Heart left ventricle (tissue), 16 donors: Measurements from ENCODE around the gene VAMP1. TPM values are rescaled to one million over a fixed set of nuclear protein-coding genes. Genes with fewer than 3 reads are reported as not detected.

Experiments used
- ATAC-seq, 4 donors: fragments of 200-7000 bp; cut with Tn5 transposase; one replicate each; pipeline ENCODE4 v1.9.1; 2020 to 2022; ENCODE audit warnings: moderate library complexity in 4 of 4, mild to moderate bottlenecking in 3 of 4, moderate number of reproducible peaks in 1 of 4
- DNase-seq, 5 donors: peaks; one replicate each; pipeline ENCODE4 v3.0.0-alpha.2; 2020
- H3K27ac ChIP-seq, 12 donors: fragments of 200-600 bp; sonication (generic) in 4 of 12; one replicate each; pipeline versions ENCODE4 v1.5.0 to v1.8.0; 2016 to 2022; ENCODE audit warnings: mild to moderate bottlenecking in 2 of 12
- H3K27me3 ChIP-seq, 9 donors: fragments of 200-600 bp; sonication (generic) in 2 of 9; one replicate each; pipeline versions ENCODE4 v1.5.1 to v1.8.0; 2016 to 2022; ENCODE audit warnings: mild to moderate bottlenecking in 3 of 9
- H3K36me3 ChIP-seq, 9 donors: fragments of 200-600 bp; sonication (generic) in 2 of 9; one replicate each; pipeline versions ENCODE4 v1.5.0 to v1.8.0; 2018 to 2022; ENCODE audit warnings: mild to moderate bottlenecking in 2 of 9
- H3K4me1 ChIP-seq, 12 donors: fragments of 200-600 bp; sonication (generic) in 4 of 12; one replicate each; pipeline versions ENCODE4 v1.5.0 to v1.8.0; 2016 to 2022; ENCODE audit warnings: mild to moderate bottlenecking in 3 of 12
- H3K4me3 ChIP-seq, 12 donors: fragments of 200-600 bp; sonication (generic) in 4 of 12; one replicate each; pipeline versions ENCODE4 v1.5.0 to v1.8.0; 2017 to 2022; ENCODE audit warnings: mild to moderate bottlenecking in 9 of 12, moderate library complexity in 4 of 12
- H3K9me3 ChIP-seq, 12 donors: fragments of 200-600 bp; sonication (generic) in 4 of 12; one replicate each; pipeline versions ENCODE4 v1.5.0 to v1.8.0; 2016 to 2022; ENCODE audit warnings: mild to moderate bottlenecking in 1 of 12
- POLR2A ChIP-seq, 2 donors: fragments of 450-650 bp; IDR thresholded peaks; one replicate each; pipeline ENCODE4 v1.6.1; 2017; ENCODE audit warnings: antibody characterized with exemption in 2 of 2, mild to moderate bottlenecking in 2 of 2, moderate library complexity in 2 of 2
- WGBS, 4 donors: extraction: QIAGEN DNeasy Blood & Tissue Kit in 2 of 4; methylation state at CpG; one replicate each; pipeline versions ENCODE4 v1.1.5 to v1.1.7; 2013 to 2018; 5-methylcytosine and 5-hydroxymethylcytosine counted together
- intact Hi-C, 10 donors: fragments of 100-400 bp; cut with DNase I; formaldehyde crosslinking; loops; one replicate each; pipeline versions ENCODE4 v1.11.1 to v1.14.2; 2022
- polyA plus RNA-seq, 2 donors: library from polyadenylated mRNA; stranded (reverse); fragments of 200-250 nt; gene quantifications; one replicate each; pipeline ENCODE4 v1.2.3, GENCODE V29; 2013
- total RNA-seq, 9 donors: library from RNA; depleted of rRNA in 2 of 9; stranded (reverse); fragments of >200 nt in 2 of 9; fragmentation: NEBNext Ultra II Directional in 3 of 9; extraction: Animal tissue kit (Norgen Biotek cat#: 25700) in 3 of 9; gene quantifications; one replicate each; pipeline versions ENCODE4 v1.1.0 to v1.2.4, GENCODE V29; 2016 to 2023
- TF ChIP-seq, protein P1 (sequence below), 12 donors: fragments of 200-600 bp; sonication (generic) in 4 of 12; IDR thresholded peaks; one replicate each; pipeline versions ENCODE4 v1.5.0 to v1.8.0; 2018 to 2022; ENCODE audit warnings: antibody characterized with exemption in 12 of 12, mild to moderate bottlenecking in 5 of 12
- donor health status: ischemic (EF 13 %, LVEDD 7.1; RV severe dilation, severe dysfunction).
- donor health status: healthy with polysubstance abuse.
- donor health status: DM: no; HTN: yes; CAD: no.
- donor health status: DM: no; HTN: no; CAD: no.
- donor health status: ischemic (EF 25% LVEDD 6.9; RV normal size, moderate dysfunction).
- donor health status: ischemic (EF 25% LVEDD 5.7; RV mildly dilated, moderate dysfunction).
- donor health status: healthy.
- donor health status: DM: yes; HTN: yes; CAD: no.
- donor health status: ischemic (EF 35%, LVEDD 5.7; RV mildly dilated, moderate dysfunction).
- donor health status: nonischemic (EF 11% LVEDD 7.7; RV severe dilation, severe dysfunction).
- donor health status: DM: yes; HTN: yes; CAD: no.
- donor health status: PGD.
- donor health status: ischemic (EF 29% LVEDD 5.4; RV normal size, mild dysfunction).
- donor health status: nonischemic (EF 23%, LVEDD 6.1; RV moderate dilation, normal function).

The VAMP1 gene
- total and polyA plus RNA-seq, 11 donors, result 2.1 to 8.3 (median 3.4) TPM

DNA sequence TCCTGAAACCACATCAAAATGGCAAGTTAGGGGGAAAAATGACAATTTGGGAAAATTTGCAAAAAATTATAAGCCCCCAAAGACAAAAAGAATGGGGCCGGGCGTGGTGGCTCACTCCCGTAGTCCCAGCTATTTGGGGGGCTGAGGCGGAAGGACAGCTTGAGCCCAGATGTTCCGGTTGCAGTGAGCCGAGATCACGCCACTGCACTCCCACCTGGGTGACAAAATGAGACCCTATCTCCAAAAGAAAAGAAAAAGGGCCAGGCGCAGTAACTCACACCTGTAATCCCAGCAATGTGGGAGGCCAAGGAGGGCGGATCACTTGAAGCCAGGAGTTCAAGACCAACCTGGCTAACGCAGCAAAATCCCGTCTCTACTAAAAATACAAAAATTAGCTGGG lies 2.0 kb upstream of the VAMP1 start:
- WGBS, 4 donors, result 85 to 89% (median 87%) methylated on average over 11 of the region's 11 CpGs
- intact Hi-C loops, result loop anchor here in 2 of 10 donors (5.0 kb wide), 1 partner anchor 65 kb away; no protein-coding TSS in a partner anchor
- Histone ChIP-seq H3K4me3 (no peak overlapping the region), H3K9me3 (no peaks in the 10 kb centered on the region), H3K4me1 (peaks cover 0 to 32% (median 19%) of the 10 kb centered on the region in 12 donors), H3K36me3 (peaks cover 0 to 3% (median 0%) of the 10 kb centered on the region in 9 donors), H3K27ac (no peak overlapping the region), H3K27me3 (no peaks in the 10 kb centered on the region)
- no peak for TF ChIP-seq POLR2A (IDR thresholded peaks at IDR 0.05)
- TF ChIP-seq, protein P1, sequence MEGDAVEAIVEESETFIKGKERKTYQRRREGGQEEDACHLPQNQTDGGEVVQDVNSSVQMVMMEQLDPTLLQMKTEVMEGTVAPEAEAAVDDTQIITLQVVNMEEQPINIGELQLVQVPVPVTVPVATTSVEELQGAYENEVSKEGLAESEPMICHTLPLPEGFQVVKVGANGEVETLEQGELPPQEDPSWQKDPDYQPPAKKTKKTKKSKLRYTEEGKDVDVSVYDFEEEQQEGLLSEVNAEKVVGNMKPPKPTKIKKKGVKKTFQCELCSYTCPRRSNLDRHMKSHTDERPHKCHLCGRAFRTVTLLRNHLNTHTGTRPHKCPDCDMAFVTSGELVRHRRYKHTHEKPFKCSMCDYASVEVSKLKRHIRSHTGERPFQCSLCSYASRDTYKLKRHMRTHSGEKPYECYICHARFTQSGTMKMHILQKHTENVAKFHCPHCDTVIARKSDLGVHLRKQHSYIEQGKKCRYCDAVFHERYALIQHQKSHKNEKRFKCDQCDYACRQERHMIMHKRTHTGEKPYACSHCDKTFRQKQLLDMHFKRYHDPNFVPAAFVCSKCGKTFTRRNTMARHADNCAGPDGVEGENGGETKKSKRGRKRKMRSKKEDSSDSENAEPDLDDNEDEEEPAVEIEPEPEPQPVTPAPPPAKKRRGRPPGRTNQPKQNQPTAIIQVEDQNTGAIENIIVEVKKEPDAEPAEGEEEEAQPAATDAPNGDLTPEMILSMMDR (IDR thresholded peaks at IDR 0.05), result no peak
- DNase-seq (no peak), ATAC-seq (no peak)

DNA sequence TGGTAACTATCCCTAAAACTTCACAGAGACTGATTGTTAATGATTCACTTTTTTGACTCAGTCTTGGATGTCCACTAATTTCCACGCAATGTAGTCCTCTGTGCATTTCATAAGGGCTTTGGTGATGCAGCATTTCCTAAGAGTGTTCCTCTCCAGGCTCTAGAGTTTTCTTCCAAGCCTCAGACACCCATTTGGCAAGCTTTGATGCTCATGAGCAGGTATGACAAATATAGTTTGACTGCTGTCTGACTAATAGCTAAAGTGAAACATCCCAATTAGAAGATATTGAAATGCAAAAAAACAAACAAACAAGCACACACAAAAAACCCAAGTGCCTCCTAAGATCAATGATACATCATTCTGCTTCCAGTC lies 1.5 kb upstream of the VAMP1 start:
- H3K4me3 ChIP-seq, result no peak overlapping the region
- TF ChIP-seq, protein P1 (IDR thresholded peaks at IDR 0.05), result no peak
- TF ChIP-seq POLR2A (IDR thresholded peaks at IDR 0.05), result no peak
- intact Hi-C loops, result loop anchor here in 3 of 10 donors (2.0 to 5.0 kb wide), 3 partner anchors 21 to 65 kb away; partner anchors contain the start of gene MRPL51 (in 1 of the 3)
- WGBS, 4 donors, result 95 to 100% (median 98%) methylated on average over 1 of the region's 1 CpG
- H3K36me3 ChIP-seq, result peaks cover 0 to 5% (median 0%) of the 10 kb centered on the region in 9 donors
- no peak for DNase-seq
- H3K27me3 ChIP-seq, result no peaks in the 10 kb centered on the region
- H3K9me3 ChIP-seq, result no peaks in the 10 kb centered on the region
- peaks cover 0 to 32% (median 19%) of the 10 kb centered on the region in 12 donors for H3K4me1 ChIP-seq
- no peak for ATAC-seq
- H3K27ac ChIP-seq, result no peak overlapping the region

DNA sequence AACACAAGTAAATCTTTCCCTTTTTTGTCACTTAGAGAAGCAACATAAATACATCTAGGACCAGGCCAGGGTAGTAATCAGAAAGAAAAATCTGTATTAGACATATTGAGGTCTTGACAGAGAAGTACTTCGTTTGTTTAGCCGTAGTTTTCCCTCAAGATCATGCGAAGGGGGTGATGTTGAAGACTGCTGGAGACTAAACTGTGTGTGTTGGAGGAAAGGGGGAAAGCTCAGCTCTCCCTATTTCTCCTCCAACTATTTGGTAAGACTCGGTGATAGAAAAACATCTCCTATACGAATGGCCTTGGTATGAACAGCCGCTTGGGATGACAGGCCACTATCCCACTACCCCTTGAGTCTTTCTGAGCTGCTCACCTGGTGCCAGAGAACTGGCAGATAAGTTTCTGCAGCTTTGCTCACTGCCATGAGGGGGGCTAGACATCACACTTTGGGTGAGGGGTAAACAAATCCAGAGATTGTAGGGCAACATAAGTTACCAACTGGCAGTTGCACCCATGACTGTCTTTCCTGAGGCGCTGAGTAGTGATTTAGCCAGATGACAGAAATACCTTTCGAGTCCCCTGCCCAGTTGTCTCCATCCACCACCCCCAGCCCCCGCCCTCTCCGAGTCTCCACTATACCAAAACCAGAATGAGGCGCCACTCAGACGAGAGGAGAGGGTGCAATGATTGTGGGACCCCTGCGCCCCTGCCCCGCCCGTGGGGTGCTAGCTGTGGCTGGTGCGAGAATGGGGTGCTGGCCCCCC lies 685 bp downstream of the VAMP1 start:
- intact Hi-C loops, result loop anchor here in 9 of 10 donors (1.0 to 10.0 kb wide), 9 partner anchors 17 to 145 kb away; partner anchors contain the start of genes MRPL51 (in 2 of the 9), GAPDH (in 1 of the 9) and TAPBPL (in 1 of the 9)
- peak overlapping the region; percentile 44 to 86 (median 71) for H3K4me3 ChIP-seq
- H3K36me3 ChIP-seq, result peaks cover 0 to 23% (median 11%) of the 10 kb centered on the region in 9 donors
- 21 to 30% (median 24%) methylated on average over 15 to 16 of the region's 16 CpGs for WGBS, 4 donors
- TF ChIP-seq POLR2A (IDR thresholded peaks at IDR 0.05), result no peak
- TF ChIP-seq, protein P1 (IDR thresholded peaks at IDR 0.05), result no peak
- DNase-seq, result no peak
- peaks cover 0 to 47% (median 19%) of the 10 kb centered on the region in 12 donors for H3K4me1 ChIP-seq
- H3K27me3 ChIP-seq, result no peaks in the 10 kb centered on the region
- no peaks in the 10 kb centered on the region for H3K9me3 ChIP-seq
- no peak for ATAC-seq
- peak overlapping the region in 11 of 12 donors; percentile 81 to 91 (median 84) for H3K27ac ChIP-seq

DNA sequence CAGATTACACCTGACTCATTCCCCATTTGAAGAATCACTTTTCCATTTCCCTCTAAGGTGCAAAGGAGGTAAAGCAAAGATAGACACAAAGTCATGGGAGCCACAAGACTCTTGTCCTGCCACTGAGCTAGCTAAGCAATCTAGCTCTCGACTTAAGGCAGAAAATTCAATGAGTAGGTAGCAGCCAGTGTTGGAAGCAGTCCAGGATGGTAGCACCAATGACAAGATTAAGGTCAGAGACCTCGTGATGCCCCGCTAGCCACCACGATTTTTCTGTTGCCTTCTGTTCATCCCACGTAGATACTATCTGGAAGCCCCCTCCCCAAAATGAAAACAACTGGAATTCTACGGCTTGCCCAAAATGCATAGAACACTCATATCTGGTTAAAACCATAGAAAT lies 1.4 kb downstream of the VAMP1 start:
- ATAC-seq (no peak), DNase-seq (no peak)
- no peaks in the 10 kb centered on the region for H3K27me3 ChIP-seq
- intact Hi-C loops, result loop anchor here in 9 of 10 donors (5.0 to 10.0 kb wide), 4 partner anchors 68 to 144 kb away; no protein-coding TSS in a partner anchor
- peak overlapping the region in 4 of 12 donors; percentile 2 to 83 (median 20) for H3K27ac ChIP-seq
- TF ChIP-seq, protein P1 (IDR thresholded peaks at IDR 0.05), result no peak
- TF ChIP-seq POLR2A (IDR thresholded peaks at IDR 0.05), result no peak
- peaks cover 0 to 54% (median 19%) of the 10 kb centered on the region in 12 donors for H3K4me1 ChIP-seq
- peak overlapping the region in 8 of 12 donors; percentile 61 to 86 (median 72) for H3K4me3 ChIP-seq
- WGBS, 4 donors, result 54 to 66% (median 61%) methylated on average over 6 of the region's 6 CpGs
- H3K36me3 ChIP-seq, result peaks cover 0 to 30% (median 18%) of the 10 kb centered on the region in 9 donors
- H3K9me3 ChIP-seq, result no peaks in the 10 kb centered on the region
